HG03064 (cell line): ENCODE results near the gene APOA4.

ENCODE experiments used
- ATAC-seq: cut with Tn5 transposase; IDR thresholded peaks from one replicate; pipeline ENCODE4 v1.9.1; 2021; ENCODE audit warnings: low read depth; ENCODE audit not compliant: unreplicated experiment

The APOA4 gene

GRCh38 chr11:116831790-116832349, 8.8 kb upstream of the APOA4 start:
- no peak for ATAC-seq

- ATAC-seq, result no peak
Observed at GRCh38 chr11:116830184-116830912, 7.2 kb upstream of the APOA4 start.

- no peak for ATAC-seq
Observed at GRCh38 chr11:116829525-116830183, 6.5 kb upstream of the APOA4 start, which contains the start of gene APOC3. APOC3 (plus strand) TSS chr11:116829907; CDS start chr11:116830583, 676 bp downstream.

- ATAC-seq, result no peak
Observed at GRCh38 chr11:116828632-116829524, 5.8 kb upstream of the APOA4 start.

GRCh38 chr11:116827461-116827860, 4.4 kb upstream of the APOA4 start:
- no peak for ATAC-seq

- ATAC-seq, result no peak
Observed at GRCh38 chr11:116826751-116827431, 3.8 kb upstream of the APOA4 start.

GRCh38 chr11:116825854-116826750, 3.0 kb upstream of the APOA4 start:
- ATAC-seq, result no peak

GRCh38 chr11:116825434-116825833, 2.3 kb upstream of the APOA4 start:
- no peak for ATAC-seq

GRCh38 chr11:116822575-116822974, 529 bp downstream of the APOA4 start:
- ATAC-seq, result no peak

GRCh38 chr11:116821050-116821918, 1.8 kb downstream of the APOA4 start:
- ATAC-seq, result no peak

- no peak for ATAC-seq
Observed at GRCh38 chr11:116819049-116819448, 4.1 kb downstream of the APOA4 start.

GRCh38 chr11:116814502-116814901, 8.6 kb downstream of the APOA4 start:
- ATAC-seq, result no peak

GRCh38 chr11:116813781-116814471, 9.2 kb downstream of the APOA4 start:
- no peak for ATAC-seq

- ATAC-seq, result no peak
Observed at GRCh38 chr11:116813170-116813569, 9.9 kb downstream of the APOA4 start.

GRCh38 chr11:116812109-116812508, 11.0 kb downstream of the APOA4 start:
- no peak for ATAC-seq

- no peak for ATAC-seq
Observed at GRCh38 chr11:116811194-116811593, 11.9 kb downstream of the APOA4 start.

- no peak for ATAC-seq
Observed at GRCh38 chr11:116808262-116809175, 14.6 kb downstream of the APOA4 start.
